Motor neuron (in vitro differentiated cells): ENCODE data around the gene ZNF385C. TPM values are rescaled to one million over a fixed set of nuclear protein-coding genes. Genes with fewer than 3 reads are reported as not detected.

Experiments
- ATAC-seq, 8 experiments: fragments of 200-7000 bp; cut with Tn5 transposase; replicated peaks in 6 of 8; 2 replicates each; pipeline ENCODE4 v1.8.0; 2021; ENCODE audit warnings: mild to moderate bottlenecking in 8 of 8, moderate library complexity in 8 of 8
- H3K27ac ChIP-seq, 2 donors: fragments of 250-450 bp; sonication (Bioruptor Pico); 2 replicates each; pipeline ENCODE4 v1.9.0; 2021; ENCODE audit warnings: antibody characterized with exemption in 2 of 2, mild to moderate bottlenecking in 2 of 2, moderate library complexity in 1 of 2
- H3K4me1 ChIP-seq, 2 donors: fragments of 250-450 bp; sonication (Bioruptor Pico); replicated peaks in 1 of 2; 2 replicates each; pipeline ENCODE4 v1.6.1; 2021; ENCODE audit warnings: antibody characterized with exemption in 2 of 2, mild to moderate bottlenecking in 2 of 2, moderate library complexity in 1 of 2
- H3K4me3 ChIP-seq, 5 donors: fragments of 250-450 bp; sonication (Bioruptor Pico); 2 replicates each; pipeline ENCODE4 v1.9.0; 2021; ENCODE audit warnings: antibody characterized with exemption in 5 of 5, mild to moderate bottlenecking in 5 of 5, moderate library complexity in 4 of 5
- WGBS, 10 experiments: fragments of 450-650 bp; shearing (Covaris generic); methylation state at CpG; one replicate each; pipeline ENCODE4 v1.0.0; 2022; 5-methylcytosine and 5-hydroxymethylcytosine counted together
- in situ Hi-C, 9 experiments: fragments of 400-800 bp; cut with MboI; loops; one replicate each; pipeline ENCODE4 v1.15.0; 2021; ENCODE audit warnings: low sequenced_read_pairs in 9 of 9, low pct_unique_long_range_greater_than_20kb in 2 of 9; ENCODE audit not compliant: unreplicated experiment in 9 of 9
- total RNA-seq, 8 experiments: library from RNA; unstranded; fragments of 300-600 nt; gene quantifications; 2 replicates each; pipeline versions ENCODE4 v1.2.3 to v1.2.4, GENCODE V29; 2022

Gene ZNF385C
- total RNA-seq, 8 experiments from 2014 or later, result 0.51 to 4.2 (median 1.9) TPM

GRCh38 chr17:42132941-42133340, 34.7 kb upstream of the ZNF385C start:
- ATAC-seq, result peak; percentile 69 to 99 (median 82)
- WGBS, 10 experiments, result 0 to 88% (median 80%) methylated on average over 1 to 3 of the region's 3 CpGs; no CpG with 5 or more reads in 3 of the 10 experiments
- no peaks in the 10 kb centered on the region for H3K4me1 ChIP-seq
- H3K4me3 ChIP-seq, result no peak overlapping the region
- no peak overlapping the region for H3K27ac ChIP-seq
- in situ Hi-C loops, result no loop called here

- Histone ChIP-seq H3K27ac (no peak overlapping the region), H3K4me3 (no peak overlapping the region), H3K4me1 (no peaks in the 10 kb centered on the region)
- in situ Hi-C loops, result no loop called here
- 47 to 100% (median 63%) methylated on average over 1 to 4 of the region's 4 CpGs; no CpG with 5 or more reads in 2 of the 10 experiments for WGBS, 10 experiments
- peak in 1 of 8 experiments; percentile 28 for ATAC-seq
These were observed 33.7 kb upstream of the ZNF385C start for GRCh38 chr17:42131981-42132432.

GRCh38 chr17:42131232-42131631, 33.0 kb upstream of the ZNF385C start:
- no peak overlapping the region for H3K4me3 ChIP-seq
- in situ Hi-C loops, result no loop called here
- no peak overlapping the region for H3K27ac ChIP-seq
- 94 to 100% (median 100%) methylated on average over 1 to 4 of the region's 4 CpGs; no CpG with 5 or more reads in 2 of the 10 experiments for WGBS, 10 experiments
- H3K4me1 ChIP-seq, result no peaks in the 10 kb centered on the region
- no peak for ATAC-seq

DNA sequence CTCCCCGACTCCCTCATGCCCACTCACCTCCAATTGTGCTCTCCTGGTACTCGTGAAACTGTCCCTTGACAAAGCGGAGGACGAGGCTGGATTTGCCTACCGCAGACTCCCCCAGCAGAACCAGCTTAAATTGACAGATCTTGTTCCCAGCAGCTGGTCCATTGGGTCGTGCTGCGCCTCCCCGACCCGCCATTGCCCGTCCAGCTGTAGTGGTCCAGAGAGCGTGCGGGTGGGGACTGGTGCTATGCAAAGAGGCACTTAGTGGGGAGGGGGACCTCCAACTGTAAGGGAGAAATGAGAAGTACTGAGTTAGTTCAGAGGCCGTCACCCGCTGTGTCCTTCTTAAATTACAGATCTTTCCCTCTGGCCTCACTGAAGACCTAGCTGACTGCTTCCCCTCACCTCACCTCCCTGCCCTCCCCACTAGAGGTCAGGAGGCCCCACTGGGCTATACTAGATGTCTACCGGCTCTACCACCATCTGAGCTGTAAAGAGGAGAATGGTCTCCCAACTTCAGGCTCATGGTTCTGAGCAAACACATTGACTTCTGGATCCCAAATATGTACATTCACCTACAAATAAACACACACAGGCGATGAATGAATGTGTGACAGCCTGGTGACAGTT, 32.1 kb upstream of the ZNF385C start:
- WGBS, 10 experiments, result 0 to 96% (median 88%) methylated on average over 1 to 9 of the region's 16 CpGs; no CpG with 5 or more reads in 3 of the 10 experiments
- Histone ChIP-seq H3K4me1 (no peaks in the 10 kb centered on the region), H3K27ac (no peak overlapping the region), H3K4me3 (no peak overlapping the region)
- ATAC-seq, result no peak
- in situ Hi-C loops, result no loop called here

DNA sequence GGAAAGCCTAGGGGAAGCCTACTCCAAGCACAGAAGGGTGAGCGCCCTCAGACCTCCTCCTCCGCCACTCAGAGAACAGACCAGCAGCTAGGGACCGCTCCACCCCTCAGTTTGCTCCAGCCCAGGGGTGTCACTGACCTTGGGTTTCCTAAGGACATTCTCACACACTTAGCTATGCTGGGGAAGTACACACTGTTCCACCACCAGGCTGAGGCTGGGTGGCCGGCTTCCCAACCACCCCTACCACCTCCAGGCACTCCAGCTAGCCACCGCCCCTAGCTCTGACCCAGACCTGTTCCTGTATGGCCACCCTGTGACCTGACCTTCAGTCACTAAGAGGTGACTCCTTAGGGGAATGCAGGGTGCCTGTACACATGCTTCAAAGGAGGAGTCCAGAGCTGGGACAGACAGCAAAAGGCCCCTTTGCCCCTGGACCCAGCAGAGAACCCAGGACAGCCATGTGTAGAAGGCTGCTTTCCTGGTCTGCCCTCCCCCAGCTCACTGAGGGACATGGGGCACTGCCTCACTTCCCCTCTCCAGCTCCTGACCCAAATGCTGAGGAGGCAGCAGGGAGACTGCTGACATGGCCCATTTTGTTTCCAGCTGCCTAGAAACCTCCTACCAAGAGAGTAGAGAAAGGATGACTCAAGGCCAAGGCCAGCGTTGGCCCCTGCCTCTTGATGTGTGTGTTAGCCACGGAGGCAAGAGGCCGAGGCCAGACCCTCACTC, 31.0 kb upstream of the ZNF385C start:
- ATAC-seq, result no peak
- WGBS, 10 experiments, result 93 to 100% (median 100%) methylated on average over 1 to 3 of the region's 8 CpGs; no CpG with 5 or more reads in 4 of the 10 experiments
- in situ Hi-C loops, result no loop called here
- H3K4me3 ChIP-seq, result no peak overlapping the region
- H3K27ac ChIP-seq, result no peak overlapping the region
- H3K4me1 ChIP-seq, result no peaks in the 10 kb centered on the region

DNA sequence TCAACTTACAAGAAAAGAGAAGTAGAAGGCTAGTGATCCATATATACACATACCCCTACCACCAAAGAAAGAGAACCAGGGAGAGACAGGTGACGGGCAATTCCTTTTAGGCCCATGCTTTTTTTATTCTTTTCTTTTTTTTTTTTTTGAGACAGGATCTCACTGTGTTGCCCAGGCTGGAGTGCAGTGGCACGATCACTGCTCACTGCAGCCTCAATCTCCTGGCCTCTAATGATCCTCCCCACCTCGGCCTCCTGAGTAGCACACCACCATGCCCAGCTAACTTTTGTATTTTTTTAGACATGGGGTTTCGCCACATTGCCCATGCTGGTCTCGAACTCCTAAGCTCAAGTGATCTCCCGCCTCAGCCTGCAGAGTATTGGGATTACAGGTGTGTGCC, 29.1 kb upstream of the ZNF385C start:
- 0 to 100% (median 100%) methylated on average over 1 to 5 of the region's 6 CpGs for WGBS, 10 experiments
- in situ Hi-C loops, result no loop called here
- ATAC-seq, result no peak
- Histone ChIP-seq H3K4me3 (no peak overlapping the region), H3K4me1 (peaks cover 0 to 4% of the 10 kb centered on the region in 2 donors), H3K27ac (no peak overlapping the region)

DNA sequence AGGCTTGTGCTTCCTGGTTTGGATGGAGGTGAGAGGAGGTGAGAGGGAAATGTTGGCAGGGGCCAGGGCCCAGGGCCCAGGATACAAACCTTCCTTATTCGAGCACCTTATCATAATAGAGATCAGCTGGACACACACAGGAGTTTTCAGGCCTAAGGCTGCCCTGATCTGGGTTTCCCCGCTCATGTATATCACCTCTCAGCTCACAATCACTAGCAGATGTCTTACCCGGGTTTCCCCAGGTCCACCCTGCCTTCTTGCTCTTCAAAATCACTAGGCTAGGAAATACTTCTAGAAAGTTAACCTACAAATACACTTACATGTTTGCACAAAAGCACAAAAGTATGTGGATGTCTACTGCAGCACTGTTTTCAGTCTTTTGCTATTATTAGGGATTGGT, 28.6 kb upstream of the ZNF385C start:
- ATAC-seq, result no peak
- Histone ChIP-seq H3K27ac (no peak overlapping the region), H3K4me1 (peaks cover 0 to 6% of the 10 kb centered on the region in 2 donors), H3K4me3 (no peak overlapping the region)
- in situ Hi-C loops, result no loop called here
- WGBS, 10 experiments, result 20 to 100% (median 73%) methylated on average over 1 to 3 of the region's 3 CpGs; no CpG with 5 or more reads in 2 of the 10 experiments

DNA sequence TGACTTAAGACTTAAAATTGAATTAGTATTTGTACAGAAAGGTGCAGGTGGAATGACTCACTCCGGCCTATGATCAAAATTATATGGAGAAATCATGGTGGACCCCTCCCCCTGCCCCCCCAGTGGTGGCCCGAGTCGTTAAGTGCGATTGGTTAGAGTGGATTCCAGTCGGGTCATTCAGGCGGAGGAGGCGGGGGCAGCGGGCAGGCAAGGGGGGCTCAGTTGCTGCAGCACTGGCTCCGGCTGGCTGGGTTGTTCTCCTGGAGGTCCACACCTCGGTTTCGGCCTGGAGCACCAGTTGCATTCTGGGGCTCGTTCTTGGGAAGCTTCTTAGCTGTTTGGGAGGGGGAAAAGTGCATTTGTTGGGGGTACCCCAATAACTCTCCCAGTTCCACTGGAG, 27.3 kb upstream of the ZNF385C start:
- 63 to 100% (median 73%) methylated on average over 1 to 11 of the region's 12 CpGs; no CpG with 5 or more reads in 4 of the 10 experiments for WGBS, 10 experiments
- peaks cover 4 to 11% of the 10 kb centered on the region in 2 donors for H3K4me1 ChIP-seq
- in situ Hi-C loops, result no loop called here
- no peak for ATAC-seq
- no peak overlapping the region for H3K27ac ChIP-seq
- no peak overlapping the region for H3K4me3 ChIP-seq

DNA sequence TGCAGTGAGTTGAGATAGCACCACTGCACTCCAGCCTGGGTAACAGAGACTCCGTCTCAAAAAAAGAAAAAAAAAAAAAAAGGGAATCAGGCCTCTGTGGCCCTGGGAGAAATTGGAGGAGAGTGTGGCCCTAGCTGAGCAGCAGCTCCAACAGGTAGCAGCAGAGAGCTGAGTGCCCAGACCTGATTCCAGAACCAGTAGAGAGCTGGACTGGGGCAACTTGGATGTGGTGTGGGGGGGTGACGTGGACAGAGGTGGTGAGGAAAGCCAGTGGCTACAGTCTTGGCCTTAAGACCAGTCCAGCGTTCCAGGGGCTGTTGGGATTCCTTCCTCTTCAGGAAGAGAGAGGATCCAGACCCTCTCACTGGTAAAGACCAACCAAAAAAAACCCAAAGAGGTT, 26.0 kb upstream of the ZNF385C start:
- 89 to 100% (median 100%) methylated on average over 1 to 2 of the region's 3 CpGs; no CpG with 5 or more reads in 5 of the 10 experiments for WGBS, 10 experiments
- ATAC-seq, result no peak
- in situ Hi-C loops, result loop anchor here in 3 of 9 experiments (25.0 kb wide), 2 partner anchors 162 to 387 kb away; partner anchors contain the start of genes HAP1 (in 2 of the 3) and CNP (in 1 of the 3)
- Histone ChIP-seq H3K27ac (no peak overlapping the region), H3K4me3 (no peak overlapping the region), H3K4me1 (peaks cover 11 to 19% of the 10 kb centered on the region in 2 donors)

GRCh38 chr17:42122371-42123303, 24.4 kb upstream of the ZNF385C start, which contains the start of gene HSPB9:
Gene HSPB9 (plus strand): TSS chr17:42122804. CDS start chr17:42122851, 47 bp downstream.
- WGBS, 10 experiments, result 38 to 80% (median 67%) methylated on average over 1 to 15 of the region's 61 CpGs; no CpG with 5 or more reads in 6 of the 10 experiments
- in situ Hi-C loops, result loop anchor here in 3 of 9 experiments (25.0 kb wide), 2 partner anchors 160 to 385 kb away; partner anchors contain the start of genes HAP1 (in 2 of the 3) and CNP (in 1 of the 3)
- peak in 4 of 8 experiments; percentile 11 to 58 (median 12) for ATAC-seq
- H3K4me1 ChIP-seq, result peaks cover 11 to 19% of the 10 kb centered on the region in 2 donors
- no peak within 1 kb of the TSS for H3K4me3 ChIP-seq
- peak within 1 kb of the TSS in 1 of 2 donors; percentile 54 for H3K27ac ChIP-seq

DNA sequence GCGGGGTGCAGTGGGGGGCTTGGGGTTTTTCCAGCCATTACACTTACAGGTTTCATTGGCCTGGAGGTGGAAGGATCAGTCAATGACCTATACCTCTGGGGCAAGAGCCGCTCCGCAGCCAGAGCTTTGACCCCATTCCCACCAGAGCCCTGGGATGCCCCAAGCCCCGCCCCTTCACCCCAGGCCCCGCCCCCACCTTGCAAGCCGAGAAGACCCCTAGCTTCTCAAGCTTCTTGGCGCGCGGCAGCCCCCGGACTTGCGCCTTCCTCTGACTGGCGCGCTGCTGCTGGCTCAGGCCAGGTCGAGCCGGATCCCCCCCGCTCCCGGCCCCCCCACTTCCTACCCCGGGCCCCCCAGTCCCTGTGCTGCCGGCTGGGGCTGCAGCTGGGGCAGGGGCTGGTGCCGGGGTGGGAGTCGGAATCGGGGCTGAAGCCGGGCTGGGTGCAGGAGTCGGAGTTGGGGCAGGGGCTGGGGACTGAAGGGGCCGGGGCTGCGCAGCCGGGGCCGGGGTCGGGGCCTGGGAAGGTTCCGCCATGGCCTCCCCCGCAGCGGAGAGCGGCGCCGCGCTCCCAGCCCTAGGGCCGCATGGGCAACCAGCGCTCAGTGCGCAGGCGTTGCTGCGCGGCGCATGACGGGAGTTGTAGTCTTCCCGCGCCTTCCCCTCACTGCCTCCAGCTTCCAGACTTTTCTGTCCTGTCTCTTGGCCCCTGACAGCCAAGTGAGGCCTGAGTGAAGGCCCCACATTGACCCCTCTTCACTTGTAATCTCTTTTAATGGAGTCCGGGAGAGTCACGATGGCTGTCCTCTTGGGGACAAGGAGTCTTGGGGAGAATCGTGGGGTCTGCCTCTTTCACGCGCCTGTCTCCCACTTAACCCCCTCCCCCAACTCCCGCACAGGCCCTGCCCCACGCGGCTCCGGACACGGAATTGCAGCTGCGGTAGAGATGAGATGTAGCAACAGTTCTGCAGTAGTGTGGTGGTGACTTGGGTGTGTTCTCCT, 22.8 kb upstream of the ZNF385C start, which contains the start of gene KAT2A:
Gene KAT2A (minus strand): TSS at position 598 of the 1,000 bp plus-strand sequence. CDS start 63 bp downstream, at position 535.
- WGBS, 10 experiments, result 0 to 20% (median 0%) methylated on average over 1 to 6 of the region's 57 CpGs; no CpG with 5 or more reads in 5 of the 10 experiments
- in situ Hi-C loops, result loop anchor here in 3 of 9 experiments (25.0 kb wide), 2 partner anchors 159 to 384 kb away; partner anchors contain the start of genes HAP1 (in 2 of the 3) and CNP (in 1 of the 3)
- Histone ChIP-seq H3K27ac (peak within 1 kb of the TSS; percentile 66 to 87), H3K4me3 (peak within 1 kb of the TSS; percentile 71 to 94 (median 77)), H3K4me1 (peaks cover 11 to 19% of the 10 kb centered on the region in 2 donors)
- ATAC-seq, result peak; percentile 84 to 96 (median 92)
